ENCODE measurements around the gene CERK.
A peak's percentile ranks its signal among the peaks of the same experiment; 100 is the strongest.
"Not testable (repeated sequence)": the region's sequence is repeated elsewhere in the genome, so short reads cannot be mapped to it uniquely, and the experiment has no call there.

Gene CERK, protein sequence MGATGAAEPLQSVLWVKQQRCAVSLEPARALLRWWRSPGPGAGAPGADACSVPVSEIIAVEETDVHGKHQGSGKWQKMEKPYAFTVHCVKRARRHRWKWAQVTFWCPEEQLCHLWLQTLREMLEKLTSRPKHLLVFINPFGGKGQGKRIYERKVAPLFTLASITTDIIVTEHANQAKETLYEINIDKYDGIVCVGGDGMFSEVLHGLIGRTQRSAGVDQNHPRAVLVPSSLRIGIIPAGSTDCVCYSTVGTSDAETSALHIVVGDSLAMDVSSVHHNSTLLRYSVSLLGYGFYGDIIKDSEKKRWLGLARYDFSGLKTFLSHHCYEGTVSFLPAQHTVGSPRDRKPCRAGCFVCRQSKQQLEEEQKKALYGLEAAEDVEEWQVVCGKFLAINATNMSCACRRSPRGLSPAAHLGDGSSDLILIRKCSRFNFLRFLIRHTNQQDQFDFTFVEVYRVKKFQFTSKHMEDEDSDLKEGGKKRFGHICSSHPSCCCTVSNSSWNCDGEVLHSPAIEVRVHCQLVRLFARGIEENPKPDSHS

DNA sequence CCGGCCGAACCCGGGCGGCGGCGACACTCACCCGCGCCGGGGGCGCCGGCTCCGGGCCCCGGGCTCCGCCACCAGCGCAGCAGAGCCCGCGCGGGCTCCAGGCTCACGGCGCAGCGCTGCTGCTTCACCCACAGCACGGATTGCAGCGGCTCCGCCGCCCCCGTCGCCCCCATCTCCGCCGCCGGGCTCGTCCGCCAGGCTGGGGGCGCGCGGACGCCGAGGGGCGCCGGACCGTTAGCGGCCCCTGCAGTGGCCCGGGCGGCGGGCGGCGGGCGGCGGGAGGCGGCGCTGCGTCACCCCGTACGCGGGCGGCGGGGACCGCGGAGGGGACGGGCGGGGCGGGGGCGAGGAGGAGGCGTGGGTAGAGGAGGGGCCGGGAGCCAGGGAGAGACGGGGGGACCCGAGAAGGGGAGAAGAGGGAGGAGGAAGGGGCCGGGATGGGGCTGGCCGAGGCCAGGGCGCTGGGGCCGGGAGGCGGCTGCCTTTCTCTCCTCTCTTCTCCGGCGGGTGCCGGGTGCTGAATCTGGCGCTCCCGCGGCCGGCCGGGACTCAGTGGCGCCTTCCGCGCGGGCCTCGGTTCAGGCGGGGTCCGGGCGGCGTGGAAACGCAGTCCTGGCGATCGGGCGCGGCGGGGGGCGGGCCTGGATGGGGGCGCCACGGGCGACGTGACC lies at the start of gene CERK:
Gene CERK (minus strand): TSS at position 277 of the 671 bp plus-strand sequence. CDS start 104 bp downstream, at position 173.
- Histone ChIP-seq H3K27ac (peak within 1 kb of the TSS; percentile 28; the same call in 1 of the 2 replicates), H3K9ac (peak within 1 kb of the TSS; percentile 27; the same call in 1 of the 2 replicates)

DNA sequence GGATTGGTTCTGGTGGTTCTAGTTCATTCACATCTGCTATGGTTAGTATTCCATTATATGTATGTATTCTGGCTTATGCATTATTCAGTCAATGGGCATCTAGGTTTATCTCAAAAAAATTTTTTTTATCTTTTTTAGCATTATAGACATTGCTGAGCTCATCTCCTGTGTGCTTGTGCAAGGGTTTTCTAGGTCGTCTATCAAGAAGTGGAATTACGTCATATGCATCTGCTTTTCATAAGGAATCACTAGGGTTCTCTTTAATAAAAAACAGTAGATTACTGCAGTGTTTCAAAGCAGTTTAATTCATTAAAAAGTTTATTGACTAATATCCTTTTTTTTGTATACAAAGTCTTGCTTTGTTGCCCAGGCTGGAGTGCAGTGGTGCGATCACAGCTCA lies 45.7 kb upstream of the CERK start:
- H3K27me3 ChIP-seq (ENCODE audit: insufficient read depth, low read depth), result no peaks in the 10 kb centered on the region
- TF ChIP-seq, protein P1, sequence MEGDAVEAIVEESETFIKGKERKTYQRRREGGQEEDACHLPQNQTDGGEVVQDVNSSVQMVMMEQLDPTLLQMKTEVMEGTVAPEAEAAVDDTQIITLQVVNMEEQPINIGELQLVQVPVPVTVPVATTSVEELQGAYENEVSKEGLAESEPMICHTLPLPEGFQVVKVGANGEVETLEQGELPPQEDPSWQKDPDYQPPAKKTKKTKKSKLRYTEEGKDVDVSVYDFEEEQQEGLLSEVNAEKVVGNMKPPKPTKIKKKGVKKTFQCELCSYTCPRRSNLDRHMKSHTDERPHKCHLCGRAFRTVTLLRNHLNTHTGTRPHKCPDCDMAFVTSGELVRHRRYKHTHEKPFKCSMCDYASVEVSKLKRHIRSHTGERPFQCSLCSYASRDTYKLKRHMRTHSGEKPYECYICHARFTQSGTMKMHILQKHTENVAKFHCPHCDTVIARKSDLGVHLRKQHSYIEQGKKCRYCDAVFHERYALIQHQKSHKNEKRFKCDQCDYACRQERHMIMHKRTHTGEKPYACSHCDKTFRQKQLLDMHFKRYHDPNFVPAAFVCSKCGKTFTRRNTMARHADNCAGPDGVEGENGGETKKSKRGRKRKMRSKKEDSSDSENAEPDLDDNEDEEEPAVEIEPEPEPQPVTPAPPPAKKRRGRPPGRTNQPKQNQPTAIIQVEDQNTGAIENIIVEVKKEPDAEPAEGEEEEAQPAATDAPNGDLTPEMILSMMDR (conservative IDR thresholded peaks at IDR 0.05; ENCODE audit: low read depth, low read length), result no peak
- H3K27ac ChIP-seq, result no peak overlapping the region
- H3K4me2 ChIP-seq, result no peak overlapping the region
- no peaks in the 10 kb centered on the region for H4K20me1 ChIP-seq (ENCODE audit: insufficient read depth)
- H3K79me2 ChIP-seq (ENCODE audit: insufficient read depth, low read depth), result no peaks in the 10 kb centered on the region
- no peak overlapping the region for H3K9ac ChIP-seq
- H3K4me3 ChIP-seq (IDR thresholded peaks at IDR 0.05; ENCODE audit: insufficient read depth, low read depth, low read length), result no peak overlapping the region
- peaks cover 7% of the 10 kb centered on the region for H3K4me1 ChIP-seq (ENCODE audit: low read depth, poor library complexity, severe bottlenecking)
- H3K36me3 ChIP-seq (ENCODE audit: insufficient read depth), result no peaks in the 10 kb centered on the region
- no peak overlapping the region for H2AFZ ChIP-seq (ENCODE audit: low read depth)

More for the DNA sequence above, at the start of gene CERK:
- Histone ChIP-seq H3K27me3 (ENCODE audit: insufficient read depth, low read depth) (no peaks in the 10 kb centered on the region), H2AFZ (ENCODE audit: low read depth) (peak within 1 kb of the TSS; percentile 59), H3K4me1 (ENCODE audit: low read depth, poor library complexity, severe bottlenecking) (peaks cover 9% of the 10 kb centered on the region), H3K4me3 (IDR thresholded peaks at IDR 0.05; ENCODE audit: insufficient read depth, low read depth, low read length) (no peak within 1 kb of the TSS), H4K20me1 (ENCODE audit: insufficient read depth) (no peaks in the 10 kb centered on the region), H3K4me2 (peak within 1 kb of the TSS; percentile 78), H3K36me3 (ENCODE audit: insufficient read depth) (no peaks in the 10 kb centered on the region), H3K79me2 (ENCODE audit: insufficient read depth, low read depth) (peaks cover 35% of the 10 kb centered on the region)
- TF ChIP-seq, protein P1 (conservative IDR thresholded peaks at IDR 0.05; ENCODE audit: low read depth, low read length), result no peak

DNA sequence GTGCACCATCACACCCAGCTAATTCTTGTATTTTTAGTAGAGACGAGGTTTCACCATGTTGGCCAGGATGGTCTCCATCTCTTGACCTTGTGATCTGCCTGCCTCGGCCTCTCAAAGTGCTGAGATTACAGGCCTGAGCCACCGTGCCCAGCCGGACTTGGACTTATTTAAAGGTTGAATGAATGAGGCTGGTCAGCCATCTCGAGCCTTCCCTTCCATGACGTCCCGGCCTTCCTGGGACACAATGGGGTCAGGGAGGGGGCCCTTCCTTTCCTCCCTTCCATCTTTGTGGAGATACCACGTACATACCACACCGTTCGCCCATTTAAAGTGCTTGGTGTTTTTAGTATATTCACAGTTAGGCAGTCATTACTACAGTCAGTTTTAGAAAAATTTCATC lies 44.1 kb upstream of the CERK start:
- not testable (repeated sequence) for H3K4me1 ChIP-seq (ENCODE audit: low read depth, poor library complexity, severe bottlenecking); H4K20me1 ChIP-seq (ENCODE audit: insufficient read depth); H3K27ac ChIP-seq; H3K9ac ChIP-seq; H3K27me3 ChIP-seq (ENCODE audit: insufficient read depth, low read depth); H3K4me2 ChIP-seq; H3K36me3 ChIP-seq (ENCODE audit: insufficient read depth); H3K79me2 ChIP-seq (ENCODE audit: insufficient read depth, low read depth); H2AFZ ChIP-seq (ENCODE audit: low read depth); H3K4me3 ChIP-seq (IDR thresholded peaks at IDR 0.05; ENCODE audit: insufficient read depth, low read depth, low read length)

DNA sequence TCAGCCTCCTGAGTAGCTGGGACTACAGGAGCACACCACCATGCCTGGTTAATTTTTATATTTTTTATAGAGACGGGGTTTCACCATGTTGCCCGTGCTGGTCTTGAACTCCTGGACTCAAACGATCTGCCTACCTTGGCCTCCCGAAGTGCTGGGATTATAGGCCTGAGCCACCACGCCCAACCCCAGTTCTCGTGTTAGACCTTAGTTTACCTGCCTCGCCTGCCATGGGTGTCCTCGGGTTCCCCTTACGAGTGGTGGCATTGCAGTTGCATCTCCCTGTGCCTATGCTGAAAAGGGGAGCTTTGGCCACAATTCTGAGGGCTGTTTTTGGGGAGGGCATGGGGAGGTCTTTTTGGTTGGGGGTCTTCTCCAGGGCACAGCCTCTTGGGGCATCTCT lies 43.2 kb upstream of the CERK start:
- no peaks in the 10 kb centered on the region for H3K79me2 ChIP-seq (ENCODE audit: insufficient read depth, low read depth)

More for the DNA sequence above, 43.2 kb upstream of the CERK start:
- TF ChIP-seq, protein P1 (conservative IDR thresholded peaks at IDR 0.05; ENCODE audit: low read depth, low read length), result no peak
- Histone ChIP-seq H3K27ac (no peak overlapping the region), H3K4me2 (no peak overlapping the region), H3K27me3 (ENCODE audit: insufficient read depth, low read depth) (no peaks in the 10 kb centered on the region), H3K4me1 (ENCODE audit: low read depth, poor library complexity, severe bottlenecking) (no peaks in the 10 kb centered on the region), H3K9ac (no peak overlapping the region), H3K36me3 (ENCODE audit: insufficient read depth) (no peaks in the 10 kb centered on the region), H4K20me1 (ENCODE audit: insufficient read depth) (no peaks in the 10 kb centered on the region), H3K4me3 (IDR thresholded peaks at IDR 0.05; ENCODE audit: insufficient read depth, low read depth, low read length) (no peak overlapping the region), H2AFZ (ENCODE audit: low read depth) (no peak overlapping the region)
